Endodermal cell (in vitro differentiated cells): ENCODE measurements around the gene TNFRSF14. TPM values are rescaled to one million over a fixed set of nuclear protein-coding genes. Genes with fewer than 3 reads are reported as not detected.
"Not testable (repeated sequence)": the region's sequence is repeated elsewhere in the genome, so short reads cannot be mapped to it uniquely, and the experiment has no call there.

Source experiments
- DNase-seq: peaks from one replicate; pipeline ENCODE4 v3.0.0-alpha.2; 2017
- H3K27ac ChIP-seq: 2 replicates; pipeline ENCODE4 v1.5.1; 2013; ENCODE audit warnings: mild to moderate bottlenecking, low read depth, low read length, moderate library complexity
- H3K27me3 ChIP-seq: 2 replicates; pipeline ENCODE4 v1.6.1; 2013; ENCODE audit warnings: mild to moderate bottlenecking, low read length, moderate library complexity; ENCODE audit not compliant: insufficient read depth, control insufficient read depth, poor library complexity, severe bottlenecking
- H3K36me3 ChIP-seq: 2 replicates; pipeline ENCODE4 v1.7.0; 2013; ENCODE audit warnings: mild to moderate bottlenecking, low read length, moderate library complexity; ENCODE audit not compliant: control insufficient read depth, insufficient read depth
- H3K4me1 ChIP-seq: one replicate; pipeline ENCODE4 v1.7.0; 2013; ENCODE audit warnings: low read length; ENCODE audit not compliant: control insufficient read depth, insufficient read depth
- H3K4me3 ChIP-seq: 2 replicates; pipeline ENCODE4 v1.5.1; 2013; ENCODE audit warnings: mild to moderate bottlenecking, low read length, moderate library complexity
- H3K9ac ChIP-seq: 2 replicates; pipeline ENCODE4 v1.6.1; 2013; ENCODE audit warnings: mild to moderate bottlenecking, low read length, moderate library complexity; ENCODE audit not compliant: poor library complexity, severe bottlenecking; ENCODE audit errors: extremely low read depth
- H3K9me3 ChIP-seq: 2 replicates; pipeline ENCODE4 v1.6.1; 2013; ENCODE audit warnings: mild to moderate bottlenecking, low read length, moderate library complexity; ENCODE audit not compliant: control insufficient read depth
- H3K27ac Mint-ChIP-seq: 2 replicates; pipeline ENCODE4 v1.8.0; 2020; ENCODE audit warnings: mixed read lengths
- H3K27me3 Mint-ChIP-seq: 2 replicates; pipeline ENCODE4 v1.8.0; 2021; ENCODE audit warnings: mild to moderate bottlenecking, mixed read lengths; ENCODE audit not compliant: insufficient read depth
- H3K36me3 Mint-ChIP-seq: 2 replicates; pipeline ENCODE4 v1.8.0; 2020; ENCODE audit warnings: low read depth, mixed read lengths
- H3K4me1 Mint-ChIP-seq: 2 replicates; pipeline ENCODE4 v1.8.0; 2020; ENCODE audit warnings: mixed read lengths
- H3K4me3 Mint-ChIP-seq: 2 replicates; pipeline ENCODE4 v1.8.0; 2020; ENCODE audit warnings: mild to moderate bottlenecking, moderate library complexity, mixed read lengths
- H3K9me3 Mint-ChIP-seq: 2 replicates; pipeline ENCODE4 v1.8.0; 2020; ENCODE audit warnings: mild to moderate bottlenecking, mixed read lengths
- WGBS, 2 experiments: methylation state at CpG; one replicate each; pipeline versions ENCODE4 v1.1.5 to v1.1.7; 2013; ENCODE audit warnings: missing lambda C conversion rate in 2 of 2, mixed read lengths in 1 of 2; ENCODE audit not compliant: insufficient coverage in 1 of 2, insufficient read length in 1 of 2; 5-methylcytosine and 5-hydroxymethylcytosine counted together
- total RNA-seq, 2 donors: library from RNA; stranded (reverse); fragmentation: NEBNext Ultra II Directional in 1 of 2; extraction: Animal tissue kit (Norgen Biotek cat#: 25700) in 1 of 2; gene quantifications; 2 replicates in 1 of 2; 3 replicates in 1 of 2; pipeline ENCODE4 v1.2.1, GENCODE V29; 2021
- TF ChIP-seq, protein P1 (sequence below): fragments of 200-600 bp; sonication (generic); conservative IDR thresholded peaks from 2 replicates; pipeline ENCODE4 v1.5.0; 2021; ENCODE audit warnings: antibody characterized with exemption, mild to moderate bottlenecking

TNFRSF14 gene
- total RNA-seq, 2 donors from 2014 or later: 0.29 to 0.46 TPM

DNA sequence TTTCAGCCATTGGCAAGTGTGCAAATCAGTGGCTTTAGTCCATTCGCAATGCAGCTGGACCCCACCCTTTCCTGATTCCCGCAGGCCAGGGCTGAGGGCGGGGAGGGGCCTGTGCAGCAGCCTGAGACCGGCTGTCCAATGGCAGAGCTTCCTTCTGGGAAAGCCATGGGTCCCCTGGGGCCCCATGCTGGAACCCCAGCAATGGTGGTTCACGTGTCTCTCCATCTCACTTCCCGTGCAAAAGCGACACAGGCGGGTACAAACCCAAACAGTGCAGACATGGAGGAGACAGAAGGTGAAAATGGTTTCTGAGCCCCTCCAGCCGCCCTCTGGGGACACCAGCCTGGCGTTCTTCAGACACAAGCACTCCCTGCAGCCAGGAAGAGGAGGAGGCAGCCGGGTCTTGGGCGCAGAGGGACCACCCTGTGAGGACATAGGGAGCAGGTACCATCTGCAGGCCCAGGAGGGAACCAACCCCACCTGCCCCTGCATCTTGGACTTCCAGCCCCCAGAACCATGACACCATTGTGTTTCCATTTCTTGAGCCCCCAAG is 5.8 kb upstream of the TNFRSF14 start:
- H3K27ac Mint-ChIP-seq, H3K36me3 ChIP-seq, H3K36me3 Mint-ChIP-seq, H3K4me3 ChIP-seq, H3K4me3 Mint-ChIP-seq, H3K27me3 Mint-ChIP-seq, H3K9me3 ChIP-seq, H3K9me3 Mint-ChIP-seq, H3K9ac ChIP-seq, H3K27ac ChIP-seq, H3K4me1 ChIP-seq, DNase-seq, H3K27me3 ChIP-seq, H3K4me1 Mint-ChIP-seq: not testable (repeated sequence)
- 84 to 100% methylated on average over 2 to 10 of the region's 12 CpGs for WGBS, 2 experiments

- H3K4me3 Mint-ChIP-seq, H3K27me3 Mint-ChIP-seq, H3K27ac ChIP-seq, H3K4me1 ChIP-seq, DNase-seq, H3K9ac ChIP-seq, H3K27ac Mint-ChIP-seq, H3K4me1 Mint-ChIP-seq, H3K27me3 ChIP-seq, H3K36me3 ChIP-seq, H3K36me3 Mint-ChIP-seq, H3K9me3 Mint-ChIP-seq, H3K9me3 ChIP-seq, H3K4me3 ChIP-seq: not testable (repeated sequence)
- 94 to 97% methylated on average over 5 to 9 of the region's 9 CpGs for WGBS, 2 experiments
These were observed 4.6 kb upstream of the TNFRSF14 start for GRCh38 chr1:2551544-2551943.

GRCh38 chr1:2552189-2552588 is 4.0 kb upstream of the TNFRSF14 start:
- H3K27me3 ChIP-seq: no peaks in the 10 kb centered on the region
- H3K27ac Mint-ChIP-seq: no peak overlapping the region
- H3K27me3 Mint-ChIP-seq: no peaks in the 10 kb centered on the region
- no peaks in the 10 kb centered on the region for H3K4me1 ChIP-seq
- H3K36me3 ChIP-seq: no peaks in the 10 kb centered on the region
- H3K4me3 ChIP-seq: no peak overlapping the region
- TF ChIP-seq, protein P1, sequence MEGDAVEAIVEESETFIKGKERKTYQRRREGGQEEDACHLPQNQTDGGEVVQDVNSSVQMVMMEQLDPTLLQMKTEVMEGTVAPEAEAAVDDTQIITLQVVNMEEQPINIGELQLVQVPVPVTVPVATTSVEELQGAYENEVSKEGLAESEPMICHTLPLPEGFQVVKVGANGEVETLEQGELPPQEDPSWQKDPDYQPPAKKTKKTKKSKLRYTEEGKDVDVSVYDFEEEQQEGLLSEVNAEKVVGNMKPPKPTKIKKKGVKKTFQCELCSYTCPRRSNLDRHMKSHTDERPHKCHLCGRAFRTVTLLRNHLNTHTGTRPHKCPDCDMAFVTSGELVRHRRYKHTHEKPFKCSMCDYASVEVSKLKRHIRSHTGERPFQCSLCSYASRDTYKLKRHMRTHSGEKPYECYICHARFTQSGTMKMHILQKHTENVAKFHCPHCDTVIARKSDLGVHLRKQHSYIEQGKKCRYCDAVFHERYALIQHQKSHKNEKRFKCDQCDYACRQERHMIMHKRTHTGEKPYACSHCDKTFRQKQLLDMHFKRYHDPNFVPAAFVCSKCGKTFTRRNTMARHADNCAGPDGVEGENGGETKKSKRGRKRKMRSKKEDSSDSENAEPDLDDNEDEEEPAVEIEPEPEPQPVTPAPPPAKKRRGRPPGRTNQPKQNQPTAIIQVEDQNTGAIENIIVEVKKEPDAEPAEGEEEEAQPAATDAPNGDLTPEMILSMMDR: no peak
- H3K27ac ChIP-seq: no peak overlapping the region
- no peaks in the 10 kb centered on the region for H3K9me3 ChIP-seq
- no peaks in the 10 kb centered on the region for H3K9me3 Mint-ChIP-seq
- no peak for DNase-seq
- no peaks in the 10 kb centered on the region for H3K36me3 Mint-ChIP-seq
- peaks cover 4% of the 10 kb centered on the region for H3K4me1 Mint-ChIP-seq
- no peak overlapping the region for H3K9ac ChIP-seq
- WGBS, 2 experiments: 96 to 97% methylated on average over 18 to 24 of the region's 26 CpGs
- no peak overlapping the region for H3K4me3 Mint-ChIP-seq

- not testable (repeated sequence) for H3K27me3 ChIP-seq, H3K9ac ChIP-seq, DNase-seq, H3K9me3 Mint-ChIP-seq, H3K27me3 Mint-ChIP-seq, H3K4me3 Mint-ChIP-seq, H3K36me3 Mint-ChIP-seq, H3K9me3 ChIP-seq, H3K27ac ChIP-seq, H3K36me3 ChIP-seq, H3K4me1 Mint-ChIP-seq, H3K4me1 ChIP-seq, H3K4me3 ChIP-seq, H3K27ac Mint-ChIP-seq
- 84 to 87% methylated on average over 5 to 7 of the region's 9 CpGs for WGBS, 2 experiments
These were observed 3.1 kb upstream of the TNFRSF14 start for GRCh38 chr1:2553076-2553475.
